Lower lobe of right lung (tissue), 2 donors: Measurements from ENCODE around the gene CYP17A1. TPM values are rescaled to one million over a fixed set of nuclear protein-coding genes. Genes with fewer than 3 reads are reported as not detected.

ENCODE experiments used
- ATAC-seq, 2 donors: fragments of 200-7000 bp; cut with Tn5 transposase; one replicate each; pipeline ENCODE4 v1.9.1; 2020 to 2022; ENCODE audit warnings: mild to moderate bottlenecking in 2 of 2, moderate library complexity in 2 of 2
- DNase-seq: peaks from one replicate; pipeline ENCODE4 v3.0.0-alpha.2; 2020
- H3K27ac ChIP-seq: fragments of 200-600 bp; one replicate; pipeline ENCODE4 v1.8.0; 2022
- H3K27me3 ChIP-seq: fragments of 200-600 bp; one replicate; pipeline ENCODE4 v1.8.0; 2022; ENCODE audit warnings: low read depth
- H3K36me3 ChIP-seq: fragments of 200-600 bp; one replicate; pipeline ENCODE4 v1.8.0; 2022; ENCODE audit warnings: mild to moderate bottlenecking
- H3K4me1 ChIP-seq: fragments of 200-600 bp; one replicate; pipeline ENCODE4 v1.8.0; 2022
- H3K4me3 ChIP-seq: fragments of 200-600 bp; one replicate; pipeline ENCODE4 v1.8.0; 2022; ENCODE audit warnings: mild to moderate bottlenecking
- H3K9me3 ChIP-seq: fragments of 200-600 bp; one replicate; pipeline ENCODE4 v1.8.0; 2022
- intact Hi-C: fragments of 100-400 bp; cut with DNase I; formaldehyde crosslinking; loops from one replicate; pipeline ENCODE4 v1.11.0; 2022
- total RNA-seq: library from RNA; stranded (reverse); fragmentation: NEBNext Ultra II Directional; extraction: Animal tissue kit (Norgen Biotek cat#: 25700); gene quantifications from one replicate; pipeline ENCODE4 v1.2.1, GENCODE V29; 2021
- TF ChIP-seq, protein P1 (sequence below): fragments of 200-600 bp; IDR thresholded peaks from one replicate; pipeline ENCODE4 v1.8.0; 2022; ENCODE audit warnings: antibody characterized with exemption, mild to moderate bottlenecking
- donor health status: DM: no; HTN: yes; CAD: no; lungs with severe emphysema.

CYP17A1 gene
- total RNA-seq, 1 donor from 2014 or later: 0.80 TPM

- Histone ChIP-seq H3K27ac (no peak overlapping the region), H3K27me3 (no peaks in the 10 kb centered on the region), H3K4me1 (peaks cover 43% of the 10 kb centered on the region), H3K36me3 (peaks cover 36% of the 10 kb centered on the region), H3K9me3 (no peaks in the 10 kb centered on the region), H3K4me3 (no peak overlapping the region)
- TF ChIP-seq, protein P1, sequence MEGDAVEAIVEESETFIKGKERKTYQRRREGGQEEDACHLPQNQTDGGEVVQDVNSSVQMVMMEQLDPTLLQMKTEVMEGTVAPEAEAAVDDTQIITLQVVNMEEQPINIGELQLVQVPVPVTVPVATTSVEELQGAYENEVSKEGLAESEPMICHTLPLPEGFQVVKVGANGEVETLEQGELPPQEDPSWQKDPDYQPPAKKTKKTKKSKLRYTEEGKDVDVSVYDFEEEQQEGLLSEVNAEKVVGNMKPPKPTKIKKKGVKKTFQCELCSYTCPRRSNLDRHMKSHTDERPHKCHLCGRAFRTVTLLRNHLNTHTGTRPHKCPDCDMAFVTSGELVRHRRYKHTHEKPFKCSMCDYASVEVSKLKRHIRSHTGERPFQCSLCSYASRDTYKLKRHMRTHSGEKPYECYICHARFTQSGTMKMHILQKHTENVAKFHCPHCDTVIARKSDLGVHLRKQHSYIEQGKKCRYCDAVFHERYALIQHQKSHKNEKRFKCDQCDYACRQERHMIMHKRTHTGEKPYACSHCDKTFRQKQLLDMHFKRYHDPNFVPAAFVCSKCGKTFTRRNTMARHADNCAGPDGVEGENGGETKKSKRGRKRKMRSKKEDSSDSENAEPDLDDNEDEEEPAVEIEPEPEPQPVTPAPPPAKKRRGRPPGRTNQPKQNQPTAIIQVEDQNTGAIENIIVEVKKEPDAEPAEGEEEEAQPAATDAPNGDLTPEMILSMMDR: no peak
- DNase-seq (no peak), ATAC-seq (no peak)
- intact Hi-C loops: loop anchor here (10.0 kb wide), 1 partner anchor 50 kb away; no protein-coding TSS in a partner anchor
Observed at GRCh38 chr10:102804382-102805055, 32.7 kb downstream of the CYP17A1 start.

GRCh38 chr10:102802920-102803534 is 34.2 kb downstream of the CYP17A1 start:
- intact Hi-C loops: loop anchor here (10.0 kb wide), 1 partner anchor 48 kb away; no protein-coding TSS in a partner anchor
- Histone ChIP-seq H3K27me3 (no peaks in the 10 kb centered on the region), H3K4me3 (no peak overlapping the region), H3K4me1 (peaks cover 56% of the 10 kb centered on the region), H3K27ac (peak overlapping the region; percentile 67), H3K9me3 (no peaks in the 10 kb centered on the region), H3K36me3 (peaks cover 38% of the 10 kb centered on the region)
- TF ChIP-seq, protein P1: no peak
- DNase-seq (no peak), ATAC-seq (peak; percentile 73 to 85)

- peak in 1 of 2 donors; percentile 14 for ATAC-seq
- Histone ChIP-seq H3K27me3 (no peaks in the 10 kb centered on the region), H3K4me3 (no peak overlapping the region), H3K9me3 (no peaks in the 10 kb centered on the region), H3K4me1 (peaks cover 66% of the 10 kb centered on the region), H3K36me3 (peaks cover 41% of the 10 kb centered on the region), H3K27ac (no peak overlapping the region)
- intact Hi-C loops: loop anchor here (10.0 kb wide), 1 partner anchor 47 kb away; no protein-coding TSS in a partner anchor
- DNase-seq: no peak
- TF ChIP-seq, protein P1: no peak
Observed at GRCh38 chr10:102801978-102802377, 35.2 kb downstream of the CYP17A1 start.

- TF ChIP-seq, protein P1: no peak
- Histone ChIP-seq H3K4me3 (no peak overlapping the region), H3K27ac (peak overlapping the region; percentile 75), H3K36me3 (peaks cover 40% of the 10 kb centered on the region), H3K9me3 (no peaks in the 10 kb centered on the region), H3K4me1 (peaks cover 71% of the 10 kb centered on the region), H3K27me3 (no peaks in the 10 kb centered on the region)
- ATAC-seq (no peak), DNase-seq (no peak)
- intact Hi-C loops: loop anchor here (10.0 kb wide), 1 partner anchor 47 kb away; no protein-coding TSS in a partner anchor
Observed at GRCh38 chr10:102801496-102801895, 35.7 kb downstream of the CYP17A1 start.

DNA sequence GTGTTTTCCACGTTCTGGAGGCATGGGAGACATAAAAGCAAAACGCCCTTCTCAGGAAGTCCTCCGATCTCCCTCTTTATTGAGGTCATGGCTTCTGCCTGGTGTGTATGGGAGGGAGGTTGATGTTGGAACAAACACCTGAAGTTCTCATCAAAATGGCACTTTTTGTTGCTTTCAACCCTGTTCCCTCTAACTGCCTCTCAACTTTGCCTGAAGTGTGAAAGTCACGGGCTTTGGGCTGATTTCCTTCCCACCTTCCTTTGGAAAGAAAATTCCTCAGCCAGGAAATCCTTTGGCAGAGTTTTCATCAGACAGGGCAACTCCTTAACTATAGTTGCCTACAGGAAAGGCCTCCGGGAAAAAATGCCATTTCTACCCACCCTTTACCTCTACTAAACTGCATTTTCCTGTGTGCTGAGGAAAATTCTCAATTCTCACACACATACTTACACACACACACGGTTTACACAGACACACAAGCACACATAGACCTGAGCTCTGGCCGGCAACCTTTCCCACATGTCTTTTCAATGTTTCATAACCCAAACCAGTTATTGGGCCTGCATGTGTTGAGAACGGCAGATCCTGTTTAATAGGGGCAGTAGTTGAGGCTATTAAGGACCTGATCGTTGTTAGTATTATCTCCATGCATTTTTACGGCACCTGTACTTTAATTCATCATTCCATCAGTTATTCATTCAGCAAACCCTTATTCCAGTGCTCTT is 36.4 kb downstream of the CYP17A1 start:
- Histone ChIP-seq H3K36me3 (peaks cover 33% of the 10 kb centered on the region), H3K27me3 (no peaks in the 10 kb centered on the region), H3K4me3 (no peak overlapping the region), H3K27ac (peak overlapping the region; percentile 75), H3K9me3 (no peaks in the 10 kb centered on the region), H3K4me1 (peaks cover 78% of the 10 kb centered on the region)
- TF ChIP-seq, protein P1: no peak
- DNase-seq: no peak
- intact Hi-C loops: loop anchor here (10.0 kb wide), 1 partner anchor 46 kb away; no protein-coding TSS in a partner anchor
- no peak for ATAC-seq
